GM12865 (cell line): ENCODE measurements around the gene IMPACT.
A peak's percentile ranks its signal among the peaks of the same experiment; 100 is the strongest.

Source experiments
- DNase-seq: peaks from one replicate; pipeline ENCODE4 v3.0.0; 2010; ENCODE audit warnings: low read depth
- H3K4me3 ChIP-seq: 2 replicates; pipeline ENCODE4 v1.5.1; 2011; ENCODE audit warnings: mild to moderate bottlenecking, low read depth, low read length, control low read depth
- CTCF ChIP-seq: IDR thresholded peaks from 2 replicates; pipeline ENCODE4 v1.5.1; 2011; ENCODE audit warnings: low read length, control low read depth, low read depth, inconsistent platforms; ENCODE audit not compliant: insufficient read depth; ENCODE audit errors: missing control alignments

The IMPACT gene

GRCh38 chr18:24426398-24427294 is at the start of gene IMPACT:
Gene IMPACT, plus strand, starts transcription at chr18:24426670. Its CDS starts 87 bp downstream, at chr18:24426757.
- DNase-seq: peak; percentile 90
- no peak for TF ChIP-seq CTCF
- peak within 1 kb of the TSS; percentile 95 for H3K4me3 ChIP-seq

- H3K4me3 ChIP-seq: no peak overlapping the region
- DNase-seq: no peak
- no peak for TF ChIP-seq CTCF
These were observed 47.9 kb upstream of the IMPACT start for GRCh38 chr18:24378598-24378997.

- no peak for TF ChIP-seq CTCF
- DNase-seq: no peak
- no peak overlapping the region for H3K4me3 ChIP-seq
These were observed 46.2 kb upstream of the IMPACT start for GRCh38 chr18:24380163-24380747.

- H3K4me3 ChIP-seq: no peak overlapping the region
- TF ChIP-seq CTCF: no peak
- DNase-seq: no peak
These were observed 45.3 kb upstream of the IMPACT start for GRCh38 chr18:24381126-24381525.

- no peak for TF ChIP-seq CTCF
- no peak for DNase-seq
- H3K4me3 ChIP-seq: no peak overlapping the region
These were observed 39.8 kb upstream of the IMPACT start for GRCh38 chr18:24386681-24387080.

- no peak for TF ChIP-seq CTCF
- H3K4me3 ChIP-seq: no peak overlapping the region
- no peak for DNase-seq
These were observed 37.5 kb upstream of the IMPACT start for GRCh38 chr18:24388957-24389356.
